DND-41 (cell line): ENCODE data around the gene ILDR2.
"Not testable (repeated sequence)": the region's sequence is repeated elsewhere in the genome, so short reads cannot be mapped to it uniquely, and the experiment has no call there.

Experiments
- ATAC-seq: fragments of 200-7000 bp; cut with Tn5 transposase; 3 replicates; pipeline ENCODE4 v1.9.1; 2021; ENCODE audit warnings: low read depth; ENCODE audit not compliant: insufficient read depth
- DNase-seq: peaks from one replicate; pipeline ENCODE4 v3.0.0-alpha.2; 2020
- H2AFZ ChIP-seq: 2 replicates; pipeline ENCODE4 v1.6.0; 2012; ENCODE audit warnings: low read depth, low read length
- H3K27ac ChIP-seq: 2 replicates; pipeline ENCODE4 v1.5.1; 2012; ENCODE audit warnings: low read length, inconsistent platforms
- H3K27me3 ChIP-seq: fragments of 200-600 bp; sonication (generic); 2 replicates; pipeline ENCODE4 v1.6.0; 2012; ENCODE audit warnings: low read length, mild to moderate bottlenecking, inconsistent platforms; ENCODE audit not compliant: insufficient read depth, poor library complexity
- H3K36me3 ChIP-seq: 2 replicates; pipeline ENCODE4 v1.5.1; 2012; ENCODE audit warnings: low read length, inconsistent platforms; ENCODE audit not compliant: insufficient read depth
- H3K4me1 ChIP-seq: 2 replicates; pipeline ENCODE4 v1.5.1; 2012; ENCODE audit warnings: mild to moderate bottlenecking, low read length; ENCODE audit not compliant: insufficient read depth
- H3K4me2 ChIP-seq: 2 replicates; pipeline ENCODE4 v1.6.0; 2012; ENCODE audit warnings: mild to moderate bottlenecking, moderate library complexity, low read length, inconsistent platforms; ENCODE audit not compliant: insufficient read depth
- H3K4me3 ChIP-seq, 2 experiments: fragments of 200-600 bp in 1 of 2; shearing (Covaris generic) in 1 of 2; 2 replicates each; pipeline ENCODE4 v1.5.1; 2012 to 2016; ENCODE audit warnings: inconsistent platforms in 2 of 2, low read length in 2 of 2, mild to moderate bottlenecking in 2 of 2, low read depth in 1 of 2, moderate library complexity in 1 of 2
- H3K79me2 ChIP-seq: 2 replicates; pipeline ENCODE4 v1.6.0; 2012; ENCODE audit warnings: low read length, inconsistent platforms; ENCODE audit not compliant: insufficient read depth
- H3K9ac ChIP-seq: 2 replicates; pipeline ENCODE4 v1.6.0; 2012; ENCODE audit warnings: low read depth, mild to moderate bottlenecking, inconsistent platforms, low read length, moderate library complexity
- H3K9me3 ChIP-seq: 2 replicates; pipeline ENCODE4 v1.5.1; 2012; ENCODE audit warnings: low read length, moderate library complexity, mild to moderate bottlenecking, inconsistent platforms; ENCODE audit not compliant: insufficient read depth, severe bottlenecking
- H4K20me1 ChIP-seq: 2 replicates; pipeline ENCODE4 v1.6.0; 2012; ENCODE audit warnings: low read length; ENCODE audit not compliant: insufficient read depth
- EZH2 ChIP-seq: IDR thresholded peaks from 3 replicates; pipeline ENCODE4 v1.6.1; 2012; ENCODE audit warnings: borderline replicate concordance, low read depth, mild to moderate bottlenecking, moderate library complexity, low read length, inconsistent platforms; ENCODE audit not compliant: severe bottlenecking
- TF ChIP-seq, protein P1 (sequence below): IDR thresholded peaks from 2 replicates; pipeline ENCODE4 v1.5.1; 2012; ENCODE audit warnings: borderline replicate concordance, low read length, moderate library complexity, mild to moderate bottlenecking; ENCODE audit not compliant: poor library complexity, severe bottlenecking; ENCODE audit errors: extremely low read depth

ILDR2 gene

DNA sequence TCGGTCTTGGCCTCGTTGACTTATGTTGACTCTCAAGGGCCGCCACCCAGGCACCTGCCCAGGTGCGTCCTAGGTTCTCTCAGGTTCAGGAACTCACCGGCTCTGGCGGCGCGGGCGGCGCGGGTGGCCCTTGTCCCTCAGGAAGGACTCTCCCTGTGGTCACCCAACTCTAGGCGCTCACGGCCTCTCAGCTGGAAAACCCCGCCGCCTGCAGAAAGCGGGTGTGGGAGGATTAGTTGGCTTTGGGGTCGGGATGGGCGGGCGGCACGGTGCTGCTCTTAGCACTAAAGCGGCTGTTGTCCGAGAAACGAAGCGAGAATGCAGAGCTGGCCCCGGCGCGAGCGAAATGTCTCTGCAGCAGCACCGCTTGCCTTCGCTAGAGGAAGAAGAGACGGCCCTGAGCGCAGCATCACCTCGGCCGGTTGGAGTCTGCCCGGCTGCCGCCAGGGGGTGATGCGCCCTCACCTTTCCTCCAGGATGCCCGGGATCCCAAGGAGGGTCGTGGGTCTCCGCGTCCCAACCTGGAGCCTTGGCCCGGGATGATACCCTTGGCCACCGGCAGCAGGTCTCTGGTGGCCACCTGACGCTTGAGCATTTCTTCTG, 91.2 kb downstream of the ILDR2 start:
- Histone ChIP-seq H3K27me3 (no peaks in the 10 kb centered on the region), H3K4me1 (peaks cover 14% of the 10 kb centered on the region), H4K20me1 (no peaks in the 10 kb centered on the region), H3K4me2 (no peak overlapping the region), H3K27ac (no peak overlapping the region), H2AFZ (no peak overlapping the region), H3K4me3 (no peak overlapping the region), H3K79me2 (no peaks in the 10 kb centered on the region), H3K36me3 (no peaks in the 10 kb centered on the region), H3K9me3 (no peaks in the 10 kb centered on the region), H3K9ac (no peak overlapping the region)
- ATAC-seq (no peak), DNase-seq (no peak)
- TF ChIP-seq, protein P1, sequence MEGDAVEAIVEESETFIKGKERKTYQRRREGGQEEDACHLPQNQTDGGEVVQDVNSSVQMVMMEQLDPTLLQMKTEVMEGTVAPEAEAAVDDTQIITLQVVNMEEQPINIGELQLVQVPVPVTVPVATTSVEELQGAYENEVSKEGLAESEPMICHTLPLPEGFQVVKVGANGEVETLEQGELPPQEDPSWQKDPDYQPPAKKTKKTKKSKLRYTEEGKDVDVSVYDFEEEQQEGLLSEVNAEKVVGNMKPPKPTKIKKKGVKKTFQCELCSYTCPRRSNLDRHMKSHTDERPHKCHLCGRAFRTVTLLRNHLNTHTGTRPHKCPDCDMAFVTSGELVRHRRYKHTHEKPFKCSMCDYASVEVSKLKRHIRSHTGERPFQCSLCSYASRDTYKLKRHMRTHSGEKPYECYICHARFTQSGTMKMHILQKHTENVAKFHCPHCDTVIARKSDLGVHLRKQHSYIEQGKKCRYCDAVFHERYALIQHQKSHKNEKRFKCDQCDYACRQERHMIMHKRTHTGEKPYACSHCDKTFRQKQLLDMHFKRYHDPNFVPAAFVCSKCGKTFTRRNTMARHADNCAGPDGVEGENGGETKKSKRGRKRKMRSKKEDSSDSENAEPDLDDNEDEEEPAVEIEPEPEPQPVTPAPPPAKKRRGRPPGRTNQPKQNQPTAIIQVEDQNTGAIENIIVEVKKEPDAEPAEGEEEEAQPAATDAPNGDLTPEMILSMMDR = no peak
- TF ChIP-seq EZH2 = no peak

DNA sequence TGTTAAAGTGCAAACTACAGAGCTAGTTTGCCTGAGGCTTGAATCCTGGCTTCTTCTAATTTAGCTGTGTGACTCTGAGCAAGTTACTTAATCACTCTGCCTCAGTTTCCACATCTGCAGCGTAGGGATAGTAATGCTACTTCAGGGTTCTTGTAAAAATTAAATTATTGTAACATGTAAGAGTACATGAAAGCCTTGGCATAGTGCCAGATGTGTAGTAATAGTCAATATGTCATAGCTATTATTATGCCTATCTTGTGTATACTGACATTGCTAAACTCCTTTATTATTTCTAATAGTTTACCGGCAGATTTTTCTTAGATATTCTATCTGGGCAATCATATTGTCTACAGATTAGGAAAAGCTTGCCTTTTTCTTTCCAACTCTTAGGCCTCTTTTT, 92.4 kb downstream of the ILDR2 start:
- H3K27me3 ChIP-seq = no peaks in the 10 kb centered on the region
- H3K9ac ChIP-seq = no peak overlapping the region
- H3K9me3 ChIP-seq = no peaks in the 10 kb centered on the region
- no peaks in the 10 kb centered on the region for H3K36me3 ChIP-seq
- TF ChIP-seq, protein P1 = no peak
- no peak for TF ChIP-seq EZH2
- H3K4me3 ChIP-seq = no peak overlapping the region
- H3K79me2 ChIP-seq = no peaks in the 10 kb centered on the region
- ATAC-seq = no peak
- H2AFZ ChIP-seq = no peak overlapping the region
- no peak overlapping the region for H3K27ac ChIP-seq
- H4K20me1 ChIP-seq = no peaks in the 10 kb centered on the region
- peaks cover 14% of the 10 kb centered on the region for H3K4me1 ChIP-seq
- no peak overlapping the region for H3K4me2 ChIP-seq
- DNase-seq = no peak

- not testable (repeated sequence) for H3K9me3 ChIP-seq, H3K9ac ChIP-seq, H3K4me2 ChIP-seq, H3K27me3 ChIP-seq, H3K36me3 ChIP-seq, DNase-seq, H3K27ac ChIP-seq, ATAC-seq, H4K20me1 ChIP-seq, H3K4me3 ChIP-seq, H2AFZ ChIP-seq
- Histone ChIP-seq H3K79me2 (peaks cover 27% of the 10 kb centered on the region), H3K4me1 (peaks cover 31% of the 10 kb centered on the region)
These were observed 97.0 kb downstream of the ILDR2 start for GRCh38 chr1:166878173-166878917.

DNA sequence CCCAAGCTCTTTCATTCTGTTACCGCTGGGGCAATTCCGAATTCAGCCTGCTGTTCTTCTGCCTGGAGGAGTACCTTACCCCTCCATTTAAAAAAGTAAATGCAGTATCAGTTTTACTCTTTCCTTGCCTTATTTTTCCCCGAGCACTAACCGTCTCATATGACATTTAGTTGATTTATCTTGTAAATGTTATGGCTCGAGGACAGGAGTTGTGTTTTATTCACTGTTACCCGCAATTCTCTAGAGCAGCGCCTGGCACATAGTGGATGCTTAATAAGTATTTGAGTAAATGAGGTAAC, 98.9 kb downstream of the ILDR2 start:
- Histone ChIP-seq H2AFZ (peak overlapping the region; percentile 72), H3K79me2 (peaks cover 45% of the 10 kb centered on the region), H3K4me2 (peak overlapping the region; percentile 66), H4K20me1 (peaks cover 16% of the 10 kb centered on the region; the same call in 1 of the 2 replicates), H3K27me3 (no peaks in the 10 kb centered on the region), H3K4me1 (peaks cover 36% of the 10 kb centered on the region), H3K9me3 (no peaks in the 10 kb centered on the region), H3K36me3 (peaks cover 8% of the 10 kb centered on the region), H3K9ac (peak overlapping the region; percentile 52), H3K27ac (peak overlapping the region; percentile 61), H3K4me3 (peak overlapping the region; percentile 32 to 58; a peak in 3 of 4 replicates)
- no peak for TF ChIP-seq EZH2
- TF ChIP-seq, protein P1 = no peak
- DNase-seq = no peak
- ATAC-seq = peak; percentile 3
